Fibroblast of skin of left biceps (primary cell): ENCODE measurements around the gene VWA2.

ENCODE experiments used
- DNase-seq, 2 experiments: peaks; one replicate each; pipeline ENCODE4 v3.0.0-alpha.2; 2013; ENCODE audit warnings: low read depth in 2 of 2

Gene VWA2

GRCh38 chr10:114276066-114276465, 37.0 kb downstream of the VWA2 start:
- DNase-seq = no peak

DNA sequence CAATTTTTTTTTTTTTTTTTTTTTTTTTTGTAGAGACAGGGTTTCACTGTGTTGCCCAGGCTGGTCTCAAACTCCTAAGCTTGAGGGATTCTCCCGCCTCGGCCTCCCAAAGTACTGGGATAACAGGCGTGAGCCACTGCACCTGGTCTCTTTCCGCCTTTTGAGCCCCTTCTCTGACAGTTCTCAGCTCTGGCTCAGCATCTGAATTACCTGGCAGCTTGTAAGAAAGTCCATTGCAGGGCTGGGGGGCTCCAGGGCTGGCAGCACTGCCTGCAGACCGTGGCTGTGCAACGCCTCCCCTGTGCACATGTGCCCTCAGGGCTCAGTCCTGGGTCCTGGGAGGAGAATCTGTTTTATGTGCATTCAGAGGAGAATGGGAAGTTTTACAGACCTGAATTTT, 37.6 kb downstream of the VWA2 start:
- no peak for DNase-seq

GRCh38 chr10:114278140-114278883, 39.3 kb downstream of the VWA2 start:
- DNase-seq = no peak

DNA sequence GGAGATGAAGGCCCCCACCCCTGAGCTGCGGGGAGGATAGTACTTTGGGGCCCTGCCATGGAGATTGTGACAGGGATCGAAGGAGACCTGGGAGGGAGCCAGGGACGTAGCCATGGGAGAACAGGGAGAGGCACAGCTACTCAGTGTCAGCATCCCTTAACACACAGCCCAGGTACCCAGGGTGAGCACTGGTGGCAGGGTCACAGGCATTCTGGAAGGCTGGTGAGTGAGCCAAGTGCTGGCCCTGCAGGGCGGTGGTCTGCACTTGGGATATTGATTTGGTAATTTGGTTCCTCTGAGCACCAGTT, 39.8 kb downstream of the VWA2 start:
- DNase-seq = no peak

DNA sequence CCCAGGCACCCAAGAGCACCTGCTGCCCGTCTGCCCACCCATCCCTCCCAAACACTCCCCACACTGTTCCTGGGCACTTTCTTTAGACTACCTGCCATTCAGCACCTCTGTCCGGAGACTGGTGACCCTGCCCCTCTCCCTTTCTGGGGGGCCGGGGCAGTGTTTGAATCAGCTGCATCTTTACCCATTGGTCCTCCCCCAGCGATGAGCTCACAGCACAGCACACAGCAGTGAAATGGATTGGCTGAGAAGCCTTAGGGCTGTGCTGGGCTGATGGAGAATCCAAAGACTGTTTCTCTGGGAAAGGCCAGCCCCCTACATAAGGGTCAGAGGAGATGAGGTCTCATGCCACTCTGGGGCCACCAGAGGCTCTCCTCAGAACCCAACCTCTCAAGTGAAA, 40.2 kb downstream of the VWA2 start:
- DNase-seq = no peak

DNA sequence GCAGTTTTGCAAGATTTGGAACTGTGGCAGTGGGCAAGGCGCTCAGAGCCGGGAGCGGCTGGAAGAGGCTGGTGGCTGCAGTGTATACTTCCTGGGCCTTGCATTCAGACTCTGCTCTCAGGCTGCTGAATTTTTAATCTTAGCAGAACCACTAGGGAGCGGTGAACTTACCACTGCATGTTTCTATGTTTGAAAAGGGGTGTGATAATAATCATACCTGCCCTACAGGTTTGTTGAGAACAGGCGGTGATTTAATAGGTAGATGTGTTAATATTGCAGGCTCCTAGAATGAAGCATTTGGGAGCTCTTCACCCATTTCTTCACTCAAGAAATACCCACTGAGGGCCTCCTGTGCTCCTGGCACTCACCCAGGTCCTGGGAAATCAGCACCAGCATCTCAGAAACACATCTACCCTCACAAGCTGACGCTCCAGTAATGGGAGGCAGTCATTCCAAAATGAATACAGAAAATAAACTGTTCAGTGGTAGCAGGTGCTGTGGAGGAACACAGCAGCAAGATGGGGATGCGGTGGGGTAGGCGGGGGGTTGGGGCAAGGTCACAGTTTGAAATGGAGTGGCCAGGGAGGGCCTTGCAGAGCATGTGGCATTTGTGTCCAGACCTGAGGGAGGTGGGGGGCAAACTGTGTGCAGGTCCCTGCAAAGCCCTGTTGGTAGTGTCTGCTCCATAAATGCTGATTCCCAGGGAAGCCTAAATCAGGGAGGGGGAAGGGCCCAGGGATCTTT, 41.0 kb downstream of the VWA2 start:
- DNase-seq = no peak

DNA sequence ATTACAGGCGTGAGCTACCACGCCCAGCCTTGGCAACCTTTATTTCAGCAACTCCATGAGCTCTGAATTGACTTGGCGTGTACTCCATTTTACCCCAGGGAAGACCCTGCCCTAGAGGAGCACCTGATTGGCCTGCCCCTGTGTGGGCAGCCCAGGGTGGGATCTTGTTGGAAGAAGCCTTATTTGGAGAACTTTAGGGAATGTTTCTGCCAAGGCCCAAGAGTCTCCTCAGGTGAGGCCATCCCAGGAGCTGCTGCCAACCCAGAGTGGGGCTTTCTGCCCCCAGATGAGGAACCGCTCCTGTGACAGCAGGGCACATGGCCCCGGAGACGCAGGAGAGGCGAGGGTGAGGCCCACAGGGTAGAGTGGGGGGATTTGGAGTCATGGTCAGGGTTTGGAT, 42.0 kb downstream of the VWA2 start:
- DNase-seq = no peak

- no peak for DNase-seq
Measured at GRCh38 chr10:114281461-114281860, 42.4 kb downstream of the VWA2 start.

- no peak for DNase-seq
Measured at GRCh38 chr10:114282526-114282925, 43.5 kb downstream of the VWA2 start.

DNA sequence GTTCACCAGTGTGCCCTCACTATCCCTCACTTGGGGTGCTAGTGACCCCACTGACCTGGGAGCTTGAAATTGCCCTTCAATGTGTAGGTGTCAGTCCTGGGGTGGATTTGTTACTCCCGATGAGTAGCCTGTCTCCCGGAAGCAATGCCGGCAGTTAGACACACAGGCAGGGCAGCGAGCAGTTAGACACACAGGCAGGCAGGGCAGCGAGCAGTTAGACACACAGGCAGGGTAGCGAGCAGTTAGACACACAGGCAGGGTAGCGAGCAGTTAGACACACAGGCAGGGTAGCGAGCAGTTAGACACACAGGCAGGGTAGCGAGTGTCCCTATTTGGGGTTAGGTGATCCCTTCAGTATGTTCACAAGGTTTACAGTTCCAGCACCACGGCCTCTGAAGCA, 44.0 kb downstream of the VWA2 start:
- no peak for DNase-seq

DNA sequence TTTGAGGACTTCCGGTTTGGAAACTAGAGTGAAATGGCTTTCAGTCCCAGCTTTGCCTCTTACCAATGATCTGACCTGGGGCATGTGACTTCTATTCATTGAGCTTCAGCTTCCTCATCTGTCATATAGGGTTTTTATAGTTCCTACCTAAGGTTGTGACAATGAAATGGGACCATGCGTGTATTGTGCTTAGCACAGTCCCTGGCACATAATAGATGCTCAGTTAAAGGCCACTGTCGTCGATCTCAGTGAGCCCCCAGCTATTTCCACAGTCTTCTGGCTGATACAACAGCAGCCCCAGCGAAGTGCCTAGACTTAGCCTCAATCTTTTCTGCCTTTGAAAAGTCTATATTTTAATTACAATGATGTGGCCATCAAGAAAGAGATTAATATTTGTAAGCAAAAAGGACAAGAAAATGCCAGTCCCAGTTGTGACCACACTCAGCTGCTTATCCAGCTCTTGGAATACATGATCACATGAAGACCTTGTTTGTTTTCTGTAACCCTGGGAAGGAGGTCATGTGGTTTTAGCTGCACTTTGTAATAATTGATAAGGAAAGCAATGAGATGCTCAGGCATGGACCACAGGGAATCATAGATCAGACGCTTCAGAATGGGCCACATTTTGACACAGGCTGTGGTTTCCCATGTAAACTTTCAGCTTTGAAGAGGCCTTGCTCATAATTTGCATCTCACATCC, 44.6 kb downstream of the VWA2 start:
- DNase-seq = no peak

DNA sequence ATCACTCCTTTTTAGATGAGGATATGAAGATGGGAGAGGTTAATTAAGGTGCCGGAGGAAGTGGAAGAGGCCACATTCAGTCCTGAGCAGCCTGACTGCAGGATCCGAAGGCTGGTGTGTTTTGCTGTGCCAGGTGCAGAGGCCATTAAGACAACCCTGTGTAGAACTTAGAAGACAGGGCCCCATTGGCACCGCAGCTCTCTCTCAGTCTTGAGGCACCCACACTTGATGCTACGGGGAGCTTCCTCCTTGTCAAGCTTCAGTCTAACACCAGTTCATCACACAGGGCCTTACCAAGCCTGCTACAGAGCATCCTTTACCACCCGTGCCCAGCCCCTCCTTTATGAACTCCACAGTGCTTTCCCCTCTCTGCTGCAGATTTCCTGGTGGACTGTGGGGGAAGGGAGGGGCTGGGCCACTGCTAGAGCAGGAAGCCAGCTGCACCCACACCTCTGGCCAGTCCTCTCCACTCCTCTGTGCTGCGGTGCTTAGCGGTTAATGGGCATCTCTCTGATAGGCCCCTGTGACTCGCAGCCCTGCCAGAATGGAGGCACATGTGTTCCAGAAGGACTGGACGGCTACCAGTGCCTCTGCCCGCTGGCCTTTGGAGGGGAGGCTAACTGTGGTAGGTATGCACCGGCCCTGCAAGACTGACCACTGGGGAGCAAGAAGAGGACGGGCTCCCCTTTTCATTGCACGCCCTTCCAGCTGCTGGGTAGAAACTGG, 45.5 kb downstream of the VWA2 start:
- no peak for DNase-seq

DNA sequence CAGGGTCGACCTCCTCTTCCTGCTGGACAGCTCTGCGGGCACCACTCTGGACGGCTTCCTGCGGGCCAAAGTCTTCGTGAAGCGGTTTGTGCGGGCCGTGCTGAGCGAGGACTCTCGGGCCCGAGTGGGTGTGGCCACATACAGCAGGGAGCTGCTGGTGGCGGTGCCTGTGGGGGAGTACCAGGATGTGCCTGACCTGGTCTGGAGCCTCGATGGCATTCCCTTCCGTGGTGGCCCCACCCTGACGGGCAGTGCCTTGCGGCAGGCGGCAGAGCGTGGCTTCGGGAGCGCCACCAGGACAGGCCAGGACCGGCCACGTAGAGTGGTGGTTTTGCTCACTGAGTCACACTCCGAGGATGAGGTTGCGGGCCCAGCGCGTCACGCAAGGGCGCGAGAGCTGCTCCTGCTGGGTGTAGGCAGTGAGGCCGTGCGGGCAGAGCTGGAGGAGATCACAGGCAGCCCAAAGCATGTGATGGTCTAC, 46.9 kb downstream of the VWA2 start:
- DNase-seq = no peak

- no peak for DNase-seq
Measured at GRCh38 chr10:114286921-114287320, 47.9 kb downstream of the VWA2 start.

DNA sequence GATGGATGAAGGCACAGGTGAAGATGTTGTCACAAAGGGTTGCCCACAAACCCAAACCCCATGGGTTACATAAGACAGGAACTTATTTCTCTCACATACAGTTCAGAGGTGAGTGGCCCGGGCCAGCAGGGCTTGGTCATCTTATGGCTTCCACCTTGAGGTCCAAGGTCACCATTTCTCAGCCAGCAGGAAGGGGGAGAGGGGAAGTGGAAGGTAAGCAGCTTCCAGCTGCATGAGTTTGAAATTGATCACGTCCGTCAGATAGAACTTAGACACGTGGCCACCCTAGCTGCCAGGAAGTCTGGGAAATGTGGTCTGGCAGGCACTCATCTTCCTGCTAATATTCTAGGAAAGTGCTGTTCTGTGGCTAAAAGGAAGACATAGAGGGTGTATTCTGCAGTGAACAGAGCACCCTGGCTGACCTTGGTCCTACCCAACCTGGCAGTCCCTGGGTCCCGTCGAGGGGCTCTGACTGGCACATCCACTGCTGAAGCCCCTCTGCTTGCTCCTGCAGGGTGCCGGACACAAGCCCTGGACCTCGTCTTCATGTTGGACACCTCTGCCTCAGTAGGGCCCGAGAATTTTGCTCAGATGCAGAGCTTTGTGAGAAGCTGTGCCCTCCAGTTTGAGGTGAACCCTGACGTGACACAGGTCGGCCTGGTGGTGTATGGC, 49.5 kb downstream of the VWA2 start:
- DNase-seq = no peak

- DNase-seq = no peak
Measured at GRCh38 chr10:114289096-114289436, 50.0 kb downstream of the VWA2 start.

DNA sequence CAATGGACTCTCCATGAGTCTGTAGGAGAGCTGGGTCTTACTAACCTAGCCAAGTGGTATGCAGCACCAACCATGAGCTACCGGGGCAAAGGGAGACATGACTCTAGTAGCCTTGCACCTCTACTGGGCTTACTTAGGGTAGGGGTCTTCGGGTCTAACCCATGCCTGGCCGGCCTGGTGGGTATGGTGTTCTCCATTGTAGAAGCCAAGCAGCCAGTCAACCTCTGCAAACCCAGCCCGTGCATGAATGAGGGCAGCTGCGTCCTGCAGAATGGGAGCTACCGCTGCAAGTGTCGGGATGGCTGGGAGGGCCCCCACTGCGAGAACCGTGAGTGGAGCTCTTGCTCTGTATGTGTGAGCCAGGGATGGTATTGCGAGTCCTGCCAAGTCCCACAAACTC, 51.0 kb downstream of the VWA2 start:
- no peak for DNase-seq

DNA sequence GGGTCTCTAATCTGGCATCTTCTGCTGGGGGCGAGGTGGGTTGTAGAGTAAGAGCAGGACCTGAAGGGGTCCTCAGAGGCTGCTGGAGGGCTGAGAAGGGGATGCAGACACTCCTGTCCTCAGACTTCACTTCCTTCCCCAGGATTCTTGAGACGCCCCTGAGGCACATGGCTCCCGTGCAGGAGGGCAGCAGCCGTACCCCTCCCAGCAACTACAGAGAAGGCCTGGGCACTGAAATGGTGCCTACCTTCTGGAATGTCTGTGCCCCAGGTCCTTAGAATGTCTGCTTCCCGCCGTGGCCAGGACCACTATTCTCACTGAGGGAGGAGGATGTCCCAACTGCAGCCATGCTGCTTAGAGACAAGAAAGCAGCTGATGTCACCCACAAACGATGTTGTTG, 52.0 kb downstream of the VWA2 start:
- DNase-seq = no peak

DNA sequence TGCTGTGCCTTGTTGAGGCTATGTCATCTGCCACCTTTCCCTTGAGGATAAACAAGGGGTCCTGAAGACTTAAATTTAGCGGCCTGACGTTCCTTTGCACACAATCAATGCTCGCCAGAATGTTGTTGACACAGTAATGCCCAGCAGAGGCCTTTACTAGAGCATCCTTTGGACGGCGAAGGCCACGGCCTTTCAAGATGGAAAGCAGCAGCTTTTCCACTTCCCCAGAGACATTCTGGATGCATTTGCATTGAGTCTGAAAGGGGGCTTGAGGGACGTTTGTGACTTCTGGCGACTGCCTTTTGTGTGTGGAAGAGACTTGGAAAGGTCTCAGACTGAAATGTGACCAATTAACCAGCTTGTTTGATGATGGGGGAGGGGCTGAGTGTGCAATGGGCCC, 52.5 kb downstream of the VWA2 start:
- DNase-seq = no peak

- DNase-seq = no peak
Measured at GRCh38 chr10:114293075-114293474, 54.0 kb downstream of the VWA2 start.

DNA sequence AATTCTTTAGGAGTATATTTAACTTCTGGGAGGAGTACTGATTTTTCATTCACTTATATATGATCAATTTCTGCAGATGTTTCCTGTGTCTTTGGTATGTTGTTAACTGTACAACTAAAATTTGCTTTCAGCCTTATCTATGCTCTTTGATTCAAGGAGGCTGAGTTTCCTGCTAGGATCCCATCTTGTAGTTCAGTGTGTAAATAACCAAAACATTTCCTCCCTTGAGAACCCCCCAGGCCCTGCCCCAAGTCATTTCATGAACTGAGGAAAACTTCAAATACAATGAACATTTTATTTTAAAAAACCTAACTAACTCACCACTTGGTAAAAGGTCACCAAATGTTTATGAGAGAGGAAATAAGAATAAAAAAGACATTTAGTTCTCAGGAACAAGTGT, 55.5 kb downstream of the VWA2 start:
- DNase-seq = no peak

DNA sequence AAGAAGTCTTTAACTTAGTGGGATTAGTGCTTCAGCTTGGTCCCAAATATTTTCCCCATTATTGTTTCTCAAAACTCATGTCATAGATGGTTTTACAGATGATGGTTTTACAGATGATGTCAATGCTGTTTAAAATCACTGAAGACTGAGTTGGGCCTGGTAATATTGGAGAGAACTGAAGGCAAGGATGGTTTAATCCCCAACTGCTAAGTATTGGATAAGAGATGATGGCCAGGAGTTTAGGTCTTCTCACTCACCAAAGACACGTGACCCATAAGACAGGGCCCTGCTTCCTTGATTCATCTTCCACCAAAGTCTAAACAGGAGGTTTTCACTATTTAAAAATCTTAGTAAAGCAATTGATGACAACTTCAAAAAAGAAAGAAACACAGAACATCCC, 56.3 kb downstream of the VWA2 start:
- DNase-seq = no peak
